ENCODE data around the gene EOLA2.
"Not testable (repeated sequence)": the region's sequence is repeated elsewhere in the genome, so short reads cannot be mapped to it uniquely, and the experiment has no call there.

Gene EOLA2

DNA sequence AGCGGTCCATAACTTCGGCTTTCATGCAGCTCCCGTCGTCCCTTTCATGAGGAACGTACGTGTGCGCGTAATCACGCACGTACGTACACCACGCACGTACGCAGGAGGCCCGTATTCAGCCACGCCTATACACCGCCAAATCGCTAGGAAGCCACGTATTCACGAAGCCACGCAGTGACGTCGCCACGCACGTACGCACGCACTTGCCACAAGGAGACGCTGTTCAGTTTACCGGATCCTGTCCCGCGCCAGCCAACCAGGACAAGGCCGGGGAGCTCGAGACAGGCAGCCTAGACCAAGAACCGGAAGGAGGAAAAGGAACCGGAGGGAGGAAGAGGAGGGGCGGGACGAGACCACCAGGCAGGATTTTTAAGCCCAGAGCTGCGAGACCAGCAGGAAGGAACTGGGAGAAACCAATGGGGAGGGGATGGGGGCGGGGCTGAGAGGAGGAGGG, at the start of gene EOLA2:
Gene EOLA2, minus strand, starts transcription at position 65 of the 454 bp plus-strand sequence. CDS start 4,617 bp downstream, outside the sequence.
- H3K9me3 Mint-ChIP-seq, result no peaks in the 10 kb centered on the region
- no peaks in the 10 kb centered on the region for H3K36me3 Mint-ChIP-seq (ENCODE audit: low read depth)
- peaks cover 5% of the 10 kb centered on the region for H3K4me1 Mint-ChIP-seq (ENCODE audit: low read depth)
- H3K4me3 Mint-ChIP-seq, result peak within 1 kb of the TSS; percentile 86
- peak within 1 kb of the TSS; percentile 97 for H3K27ac Mint-ChIP-seq
- H3K27me3 Mint-ChIP-seq (ENCODE audit: low read depth), result no peaks in the 10 kb centered on the region

- Mint-ChIP-seq H3K4me1 (ENCODE audit: low read depth) (no peaks in the 10 kb centered on the region), H3K36me3 (ENCODE audit: low read depth) (no peaks in the 10 kb centered on the region), H3K4me3 (no peak overlapping the region), H3K27ac (no peak overlapping the region), H3K27me3 (ENCODE audit: low read depth) (no peaks in the 10 kb centered on the region), H3K9me3 (no peaks in the 10 kb centered on the region)
Observed at GRCh38 chrX:149987613-149988012, 49.3 kb upstream of the EOLA2 start.

- no peak overlapping the region for H3K27ac Mint-ChIP-seq
- H3K27me3 Mint-ChIP-seq (ENCODE audit: low read depth), result no peaks in the 10 kb centered on the region
- H3K9me3 Mint-ChIP-seq, result no peaks in the 10 kb centered on the region
- no peaks in the 10 kb centered on the region for H3K4me1 Mint-ChIP-seq (ENCODE audit: low read depth)
- H3K4me3 Mint-ChIP-seq, result no peak overlapping the region
- H3K36me3 Mint-ChIP-seq (ENCODE audit: low read depth), result no peaks in the 10 kb centered on the region
Observed at GRCh38 chrX:149984411-149984810, 46.1 kb upstream of the EOLA2 start.

DNA sequence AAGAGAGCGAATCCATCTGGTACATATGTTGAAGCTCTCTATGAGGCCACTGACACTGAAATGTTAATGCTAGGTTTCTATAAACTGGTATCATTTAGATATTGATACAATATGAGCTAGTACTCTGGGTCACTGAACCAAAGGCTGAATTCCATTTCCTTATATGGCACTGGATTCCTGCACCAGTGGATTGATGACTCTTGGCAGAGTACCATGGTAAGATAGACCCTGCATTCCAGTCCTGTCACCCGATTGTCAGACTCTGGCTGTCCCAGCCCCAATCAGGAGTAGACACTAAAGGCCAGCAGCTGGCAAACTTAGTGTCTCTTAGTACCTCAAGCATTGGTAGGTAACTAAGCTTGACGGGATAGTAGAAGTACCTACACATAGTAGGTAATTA, 44.0 kb upstream of the EOLA2 start:
- H3K36me3 Mint-ChIP-seq (ENCODE audit: low read depth), result no peaks in the 10 kb centered on the region
- no peak overlapping the region for H3K4me3 Mint-ChIP-seq

DNA sequence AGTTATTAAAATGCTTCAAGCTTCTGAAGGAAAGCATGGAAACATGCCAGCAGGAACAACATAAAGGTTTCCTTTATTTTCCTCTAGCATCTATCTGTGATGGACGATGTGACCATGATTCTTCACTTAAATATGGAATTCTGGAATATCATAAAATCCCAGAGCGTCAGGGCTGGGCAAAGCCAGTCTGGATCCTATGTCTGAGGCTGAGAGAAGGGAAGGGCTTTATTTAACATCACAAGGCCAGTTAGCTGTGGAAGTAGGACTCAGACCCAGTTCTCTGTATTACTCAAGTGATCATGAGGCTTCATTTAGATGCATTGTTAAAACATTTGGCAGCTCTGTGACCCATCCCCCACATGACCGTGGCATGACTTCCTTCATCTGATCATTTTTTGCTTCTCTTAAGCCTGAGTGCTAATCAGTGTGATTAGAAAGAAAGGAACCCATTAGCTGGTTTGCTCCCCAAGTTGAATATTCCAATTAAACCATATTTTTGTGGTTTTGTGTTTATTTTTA, 40.9 kb upstream of the EOLA2 start:
- Mint-ChIP-seq H3K36me3 (ENCODE audit: low read depth) (no peaks in the 10 kb centered on the region), H3K27ac (no peak overlapping the region), H3K9me3 (no peaks in the 10 kb centered on the region), H3K4me3 (no peak overlapping the region), H3K27me3 (ENCODE audit: low read depth) (no peaks in the 10 kb centered on the region), H3K4me1 (ENCODE audit: low read depth) (no peaks in the 10 kb centered on the region)

More for the DNA sequence above, 44.0 kb upstream of the EOLA2 start:
- Mint-ChIP-seq H3K27ac (no peak overlapping the region), H3K9me3 (no peaks in the 10 kb centered on the region), H3K4me1 (ENCODE audit: low read depth) (no peaks in the 10 kb centered on the region), H3K27me3 (ENCODE audit: low read depth) (no peaks in the 10 kb centered on the region)

GRCh38 chrX:149962859-149963757, 24.8 kb upstream of the EOLA2 start:
- no peaks in the 10 kb centered on the region for H3K27me3 Mint-ChIP-seq (ENCODE audit: low read depth)
- no peaks in the 10 kb centered on the region for H3K9me3 Mint-ChIP-seq
- peaks cover 2% of the 10 kb centered on the region for H3K4me1 Mint-ChIP-seq (ENCODE audit: low read depth)
- H3K4me3 Mint-ChIP-seq, result no peak overlapping the region
- H3K27ac Mint-ChIP-seq, result peak overlapping the region; percentile 62
- H3K36me3 Mint-ChIP-seq (ENCODE audit: low read depth), result peaks cover 7% of the 10 kb centered on the region

- Mint-ChIP-seq H3K36me3 (ENCODE audit: low read depth) (peaks cover 7% of the 10 kb centered on the region), H3K27me3 (ENCODE audit: low read depth) (no peaks in the 10 kb centered on the region), H3K9me3 (no peaks in the 10 kb centered on the region), H3K27ac (no peak overlapping the region), H3K4me3 (no peak overlapping the region), H3K4me1 (ENCODE audit: low read depth) (peaks cover 2% of the 10 kb centered on the region)
Observed at GRCh38 chrX:149962010-149962409, 23.7 kb upstream of the EOLA2 start.

DNA sequence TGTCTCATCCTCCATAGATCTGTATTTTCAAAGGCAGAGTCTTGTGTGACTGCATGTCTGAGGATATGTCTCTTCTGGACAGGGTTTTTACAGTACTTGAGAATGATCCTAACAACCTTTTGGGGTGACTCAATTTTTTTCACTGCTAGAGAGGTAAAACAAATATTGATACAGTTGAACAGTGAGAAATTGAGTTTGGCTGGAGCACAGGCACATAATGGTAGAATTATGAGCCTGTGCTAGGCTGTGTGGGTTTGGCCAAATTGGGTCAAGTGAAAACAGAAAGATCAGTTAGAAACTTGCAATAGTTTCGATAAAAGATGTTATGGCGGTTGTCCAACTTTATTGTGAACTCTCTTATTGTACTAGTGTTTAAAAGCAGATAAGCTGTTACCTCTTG, 23.3 kb upstream of the EOLA2 start:
- Mint-ChIP-seq H3K27ac (no peak overlapping the region), H3K9me3 (no peaks in the 10 kb centered on the region), H3K36me3 (ENCODE audit: low read depth) (peaks cover 7% of the 10 kb centered on the region), H3K4me1 (ENCODE audit: low read depth) (peaks cover 2% of the 10 kb centered on the region), H3K4me3 (no peak overlapping the region), H3K27me3 (ENCODE audit: low read depth) (no peaks in the 10 kb centered on the region)

GRCh38 chrX:149950681-149951080, 12.4 kb upstream of the EOLA2 start:
- H3K4me1 Mint-ChIP-seq (ENCODE audit: low read depth), result peaks cover 2% of the 10 kb centered on the region
- H3K4me3 Mint-ChIP-seq, result no peak overlapping the region
- H3K27me3 Mint-ChIP-seq (ENCODE audit: low read depth), result no peaks in the 10 kb centered on the region

GRCh38 chrX:149949743-149950436, 11.6 kb upstream of the EOLA2 start:
- Mint-ChIP-seq H3K4me3 (no peak overlapping the region), H3K36me3 (ENCODE audit: low read depth) (peaks cover 5% of the 10 kb centered on the region), H3K4me1 (ENCODE audit: low read depth) (peaks cover 2% of the 10 kb centered on the region), H3K9me3 (no peaks in the 10 kb centered on the region), H3K27me3 (ENCODE audit: low read depth) (no peaks in the 10 kb centered on the region), H3K27ac (no peak overlapping the region)

More at GRCh38 chrX:149950681-149951080, 12.4 kb upstream of the EOLA2 start:
- H3K36me3 Mint-ChIP-seq (ENCODE audit: low read depth), result peaks cover 5% of the 10 kb centered on the region
- no peak overlapping the region for H3K27ac Mint-ChIP-seq
- no peaks in the 10 kb centered on the region for H3K9me3 Mint-ChIP-seq

DNA sequence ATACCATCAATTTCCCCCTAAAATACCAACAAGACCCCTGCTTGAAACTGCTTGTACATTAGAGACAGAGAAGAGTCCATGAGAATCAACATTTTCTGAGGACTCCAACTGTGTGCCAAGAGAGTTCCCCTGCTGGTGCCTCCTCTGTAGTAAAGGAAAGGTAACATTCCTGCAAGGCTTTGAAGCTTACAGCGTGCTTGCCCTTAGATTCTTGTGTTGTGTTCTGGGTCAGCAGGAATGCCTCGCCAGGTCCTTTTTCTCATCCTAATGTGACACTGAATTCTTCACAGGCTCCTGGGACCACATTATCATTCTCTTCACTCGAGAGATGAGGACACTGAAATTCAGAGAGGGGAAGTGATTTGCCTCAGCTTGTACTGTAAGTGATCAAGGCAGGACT, 9.7 kb upstream of the EOLA2 start:
- Mint-ChIP-seq H3K27ac (no peak overlapping the region), H3K4me1 (ENCODE audit: low read depth) (peaks cover 2% of the 10 kb centered on the region), H3K4me3 (no peak overlapping the region), H3K36me3 (ENCODE audit: low read depth) (peaks cover 6% of the 10 kb centered on the region), H3K9me3 (no peaks in the 10 kb centered on the region), H3K27me3 (ENCODE audit: low read depth) (no peaks in the 10 kb centered on the region)

GRCh38 chrX:149946932-149947331, 8.6 kb upstream of the EOLA2 start:
- not testable (repeated sequence) for H3K9me3 Mint-ChIP-seq; H3K27ac Mint-ChIP-seq; H3K4me3 Mint-ChIP-seq; H3K36me3 Mint-ChIP-seq (ENCODE audit: low read depth); H3K4me1 Mint-ChIP-seq (ENCODE audit: low read depth); H3K27me3 Mint-ChIP-seq (ENCODE audit: low read depth)

DNA sequence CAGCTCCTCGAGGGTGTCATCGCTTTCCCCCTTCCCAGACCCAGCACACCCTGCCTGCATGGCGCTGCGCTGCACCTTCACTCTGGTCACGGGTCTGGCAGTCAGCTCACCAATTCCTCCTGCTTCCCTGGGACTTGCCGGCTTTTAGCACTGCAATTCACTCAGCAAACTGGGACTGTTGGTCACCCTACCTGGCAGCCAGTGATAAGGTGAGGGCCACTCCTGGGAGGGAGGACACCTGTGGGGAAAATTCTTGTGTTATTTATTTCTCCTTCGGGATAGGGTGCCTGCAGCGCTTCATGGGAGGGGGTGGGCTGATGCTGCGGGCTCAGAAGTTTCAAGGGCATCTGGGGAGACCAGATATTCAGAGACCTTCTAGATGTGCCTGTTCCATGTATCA, 7.5 kb upstream of the EOLA2 start:
- H3K4me3 Mint-ChIP-seq; H3K36me3 Mint-ChIP-seq (ENCODE audit: low read depth); H3K27ac Mint-ChIP-seq; H3K9me3 Mint-ChIP-seq; H3K4me1 Mint-ChIP-seq (ENCODE audit: low read depth); H3K27me3 Mint-ChIP-seq (ENCODE audit: low read depth): not testable (repeated sequence)

DNA sequence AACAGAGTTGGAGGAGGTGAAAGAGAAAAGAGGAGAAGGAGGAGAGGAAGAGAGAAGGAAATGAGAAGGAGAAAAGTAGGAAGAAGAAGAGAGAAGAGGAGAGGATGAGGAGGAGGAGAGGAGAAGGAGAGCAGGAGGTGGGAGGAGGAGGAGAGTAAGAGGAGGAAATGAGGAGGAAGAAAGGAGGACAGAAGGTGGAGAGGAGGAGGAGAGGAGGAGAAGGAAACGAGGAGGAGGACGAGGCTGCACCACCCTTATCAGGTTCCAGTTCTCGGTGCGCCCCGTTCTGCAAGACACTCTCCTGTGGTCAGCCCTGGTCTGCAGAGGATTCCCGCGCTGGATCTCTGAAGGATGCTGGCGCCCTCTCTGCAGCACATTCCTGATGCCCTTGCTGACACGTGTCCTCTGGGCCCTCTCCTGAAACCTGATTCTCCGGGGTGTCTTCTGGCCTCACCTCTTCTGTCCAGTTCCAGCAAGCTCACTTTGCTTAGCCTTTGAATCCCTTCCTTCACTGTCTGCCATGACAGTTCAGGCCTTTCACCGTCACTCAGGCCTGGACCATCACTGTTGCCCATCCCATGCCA, 6.9 kb upstream of the EOLA2 start:
- not testable (repeated sequence) for H3K27me3 Mint-ChIP-seq (ENCODE audit: low read depth); H3K36me3 Mint-ChIP-seq (ENCODE audit: low read depth); H3K9me3 Mint-ChIP-seq; H3K4me1 Mint-ChIP-seq (ENCODE audit: low read depth); H3K4me3 Mint-ChIP-seq
- peak overlapping the region; percentile 36 for H3K27ac Mint-ChIP-seq

DNA sequence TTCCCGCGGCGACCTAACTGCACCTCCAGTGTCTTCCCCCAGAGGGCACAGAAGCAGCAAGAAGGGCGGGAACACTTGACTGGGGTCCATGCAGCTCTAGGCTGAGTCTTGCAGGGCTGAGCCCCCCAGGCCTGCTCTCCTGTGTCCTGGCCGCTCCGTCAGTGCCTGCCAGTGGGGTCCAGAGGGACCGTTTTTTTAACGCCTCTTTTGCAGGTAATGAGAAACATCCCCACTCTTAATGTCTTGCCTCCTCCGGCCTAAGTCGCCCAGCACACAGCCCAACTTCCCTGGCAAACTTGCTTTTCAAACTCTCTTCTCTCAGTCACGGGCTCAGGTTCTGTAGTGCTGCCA, 2.4 kb upstream of the EOLA2 start:
- not testable (repeated sequence) for H3K27me3 Mint-ChIP-seq (ENCODE audit: low read depth); H3K4me1 Mint-ChIP-seq (ENCODE audit: low read depth); H3K36me3 Mint-ChIP-seq (ENCODE audit: low read depth); H3K9me3 Mint-ChIP-seq
- H3K27ac Mint-ChIP-seq, result peak overlapping the region; percentile 98
- peak overlapping the region; percentile 90 for H3K4me3 Mint-ChIP-seq

Measured in T-helper 1 cell treated with Interleukin-12 subunit alpha and Interleukin-12 subunit beta and Interleukin-4 antibody, amounts not matched to agents 30 μg/mL and 1 μg/mL, for 36 hours (primary cell).